GM21447 (cell line): Measurements from ENCODE around the gene NFU1.

Experiments
- ATAC-seq: cut with Tn5 transposase; IDR thresholded peaks from one replicate; pipeline ENCODE4 v1.9.1; 2021; ENCODE audit not compliant: unreplicated experiment

Gene NFU1

GRCh38 chr2:69436938-69437750, at the start of gene NFU1:
NFU1 (minus strand) TSS chr2:69437435; CDS start chr2:69437422, 13 bp downstream.
- peak; percentile 90 for ATAC-seq

- no peak for ATAC-seq
These were observed 46.5 kb upstream of the NFU1 start for GRCh38 chr2:69483696-69484095.

- no peak for ATAC-seq
These were observed 45.8 kb upstream of the NFU1 start for GRCh38 chr2:69483024-69483423.

- no peak for ATAC-seq
These were observed 45.2 kb upstream of the NFU1 start for GRCh38 chr2:69482471-69482870.

GRCh38 chr2:69481421-69481820, 44.2 kb upstream of the NFU1 start:
- no peak for ATAC-seq

- ATAC-seq = no peak
These were observed 40.4 kb upstream of the NFU1 start for GRCh38 chr2:69477627-69478026.

- no peak for ATAC-seq
These were observed 37.5 kb upstream of the NFU1 start for GRCh38 chr2:69474688-69475087.

GRCh38 chr2:69471793-69472192, 34.6 kb upstream of the NFU1 start:
- no peak for ATAC-seq

GRCh38 chr2:69470911-69471310, 33.7 kb upstream of the NFU1 start:
- no peak for ATAC-seq

GRCh38 chr2:69469784-69470183, 32.5 kb upstream of the NFU1 start:
- ATAC-seq = no peak

GRCh38 chr2:69469375-69469774, 32.1 kb upstream of the NFU1 start:
- ATAC-seq = no peak

- ATAC-seq = no peak
These were observed 29.5 kb upstream of the NFU1 start for GRCh38 chr2:69466728-69467127.

GRCh38 chr2:69465513-69466456, 28.6 kb upstream of the NFU1 start:
- ATAC-seq = no peak

GRCh38 chr2:69464575-69464974, 27.3 kb upstream of the NFU1 start:
- ATAC-seq = no peak

GRCh38 chr2:69462780-69463179, 25.5 kb upstream of the NFU1 start:
- ATAC-seq = no peak

- no peak for ATAC-seq
These were observed 24.2 kb upstream of the NFU1 start for GRCh38 chr2:69461404-69461803.

- ATAC-seq = no peak
These were observed 22.7 kb upstream of the NFU1 start for GRCh38 chr2:69459936-69460335.

- no peak for ATAC-seq
These were observed 19.8 kb upstream of the NFU1 start for GRCh38 chr2:69456950-69457445.

GRCh38 chr2:69456154-69456553, 18.9 kb upstream of the NFU1 start:
- ATAC-seq = no peak

GRCh38 chr2:69454976-69455375, 17.7 kb upstream of the NFU1 start:
- ATAC-seq = no peak

GRCh38 chr2:69453475-69454129, 16.4 kb upstream of the NFU1 start:
- peak; percentile 94 for ATAC-seq
